ENCODE measurements around the gene COX6A1.
"Not testable (repeated sequence)": the region's sequence is repeated elsewhere in the genome, so short reads cannot be mapped to it uniquely, and the experiment has no call there.

The COX6A1 gene

GRCh38 chr12:120483621-120484020 lies 45.7 kb downstream of the COX6A1 start:
- H3K36me3 ChIP-seq (ENCODE audit: control insufficient read depth, insufficient read depth, low read length) = no peaks in the 10 kb centered on the region
- no peak overlapping the region for H3K9ac ChIP-seq
- no peak for TF ChIP-seq CTCF (IDR thresholded peaks at IDR 0.05)
- H3K79me2 ChIP-seq = peaks cover 5% of the 10 kb centered on the region
- no peak overlapping the region for H3K4me3 ChIP-seq (ENCODE audit: low read depth, low read length)
- no peaks in the 10 kb centered on the region for H3K4me1 ChIP-seq
- H3K9me3 ChIP-seq (ENCODE audit: control insufficient read depth, low read length) = no peaks in the 10 kb centered on the region
- no peak overlapping the region for H3K4me2 ChIP-seq (ENCODE audit: low read length)
- H2AFZ ChIP-seq = no peak overlapping the region
- H3K27ac ChIP-seq = no peak overlapping the region
- H3K27me3 ChIP-seq (ENCODE audit: control insufficient read depth, insufficient read depth, low read length) = no peaks in the 10 kb centered on the region

GRCh38 chr12:120485961-120486881 lies 48.3 kb downstream of the COX6A1 start:
- Histone ChIP-seq H3K9me3 (ENCODE audit: control insufficient read depth, low read length) (no peaks in the 10 kb centered on the region), H3K4me2 (ENCODE audit: low read length) (no peak overlapping the region), H3K36me3 (ENCODE audit: control insufficient read depth, insufficient read depth, low read length) (no peaks in the 10 kb centered on the region), H3K27ac (no peak overlapping the region), H2AFZ (no peak overlapping the region), H3K4me3 (ENCODE audit: low read depth, low read length) (no peak overlapping the region), H3K4me1 (no peaks in the 10 kb centered on the region), H3K9ac (no peak overlapping the region), H3K27me3 (ENCODE audit: control insufficient read depth, insufficient read depth, low read length) (no peaks in the 10 kb centered on the region), H3K79me2 (peaks cover 5% of the 10 kb centered on the region)
- TF ChIP-seq CTCF (IDR thresholded peaks at IDR 0.05) = no peak

- not testable (repeated sequence) for H3K4me2 ChIP-seq (ENCODE audit: low read length); H3K9me3 ChIP-seq (ENCODE audit: control insufficient read depth, low read length); H3K36me3 ChIP-seq (ENCODE audit: control insufficient read depth, insufficient read depth, low read length); H3K4me3 ChIP-seq (ENCODE audit: low read depth, low read length); H3K4me1 ChIP-seq; H3K27me3 ChIP-seq (ENCODE audit: control insufficient read depth, insufficient read depth, low read length); H2AFZ ChIP-seq; H3K9ac ChIP-seq; H3K27ac ChIP-seq; H3K79me2 ChIP-seq
These were observed 49.6 kb downstream of the COX6A1 start for GRCh38 chr12:120487552-120487951.

- no peak for TF ChIP-seq CTCF (IDR thresholded peaks at IDR 0.05)
- Histone ChIP-seq H3K4me1 (no peaks in the 10 kb centered on the region), H3K79me2 (no peaks in the 10 kb centered on the region), H3K9me3 (ENCODE audit: control insufficient read depth, low read length) (no peaks in the 10 kb centered on the region), H3K27me3 (ENCODE audit: control insufficient read depth, insufficient read depth, low read length) (no peaks in the 10 kb centered on the region), H3K9ac (no peak overlapping the region), H3K4me3 (ENCODE audit: low read depth, low read length) (no peak overlapping the region), H2AFZ (no peak overlapping the region), H3K36me3 (ENCODE audit: control insufficient read depth, insufficient read depth, low read length) (no peaks in the 10 kb centered on the region), H3K4me2 (ENCODE audit: low read length) (no peak overlapping the region), H3K27ac (no peak overlapping the region)
These were observed 50.2 kb downstream of the COX6A1 start for GRCh38 chr12:120488057-120488640.

- Histone ChIP-seq H3K4me2 (ENCODE audit: low read length) (no peak overlapping the region), H3K36me3 (ENCODE audit: control insufficient read depth, insufficient read depth, low read length) (no peaks in the 10 kb centered on the region), H3K79me2 (no peaks in the 10 kb centered on the region), H3K4me3 (ENCODE audit: low read depth, low read length) (no peak overlapping the region), H3K4me1 (no peaks in the 10 kb centered on the region), H2AFZ (no peak overlapping the region), H3K9me3 (ENCODE audit: control insufficient read depth, low read length) (no peaks in the 10 kb centered on the region), H3K9ac (no peak overlapping the region), H3K27me3 (ENCODE audit: control insufficient read depth, insufficient read depth, low read length) (no peaks in the 10 kb centered on the region), H3K27ac (no peak overlapping the region)
- no peak for TF ChIP-seq CTCF (IDR thresholded peaks at IDR 0.05)
These were observed 51.1 kb downstream of the COX6A1 start for GRCh38 chr12:120489018-120489417.

Measured in parathyroid adenoma (tissue), 2 donors.